Ramos (cell line): ENCODE results near the gene EDA.

ENCODE experiments used
- in situ Hi-C: fragments of 300-500 bp; cut with MboI; formaldehyde crosslinking; loops from one replicate; pipeline ENCODE4 v1.14.3; 2022; ENCODE audit warnings: low sequenced_read_pairs; ENCODE audit not compliant: unreplicated experiment

EDA gene

GRCh38 chrX:69615779-69616456 lies at the start of gene EDA:
Gene EDA, plus strand, starts transcription at chrX:69616113.
- in situ Hi-C loops: no loop called here

GRCh38 chrX:69568828-69569227 lies 47.1 kb upstream of the EDA start:
- in situ Hi-C loops: no loop called here

GRCh38 chrX:69597399-69597798 lies 18.5 kb upstream of the EDA start:
- in situ Hi-C loops: no loop called here

GRCh38 chrX:69600182-69600581 lies 15.7 kb upstream of the EDA start:
- in situ Hi-C loops: no loop called here

- in situ Hi-C loops: no loop called here
Measured at GRCh38 chrX:69603566-69604194, 12.2 kb upstream of the EDA start.

- in situ Hi-C loops: no loop called here
Measured at GRCh38 chrX:69605521-69605920, 10.4 kb upstream of the EDA start.

- in situ Hi-C loops: no loop called here
Measured at GRCh38 chrX:69607616-69608015, 8.3 kb upstream of the EDA start.

- in situ Hi-C loops: no loop called here
Measured at GRCh38 chrX:69613946-69614345, 2.0 kb upstream of the EDA start.

GRCh38 chrX:69614886-69615285 lies 1.0 kb upstream of the EDA start:
- in situ Hi-C loops: no loop called here

GRCh38 chrX:69615342-69615741 lies 571 bp upstream of the EDA start:
- in situ Hi-C loops: no loop called here

- in situ Hi-C loops: no loop called here
Measured at GRCh38 chrX:69616457-69617203, 717 bp downstream of the EDA start.

- in situ Hi-C loops: no loop called here
Measured at GRCh38 chrX:69618803-69619202, 2.9 kb downstream of the EDA start.

GRCh38 chrX:69626129-69626528 lies 10.2 kb downstream of the EDA start:
- in situ Hi-C loops: no loop called here

GRCh38 chrX:69627744-69628143 lies 11.8 kb downstream of the EDA start:
- in situ Hi-C loops: no loop called here

- in situ Hi-C loops: no loop called here
Measured at GRCh38 chrX:69630147-69630546, 14.2 kb downstream of the EDA start.

- in situ Hi-C loops: no loop called here
Measured at GRCh38 chrX:69664693-69665092, 48.8 kb downstream of the EDA start.

GRCh38 chrX:69670001-69670555 lies 54.2 kb downstream of the EDA start:
- in situ Hi-C loops: no loop called here

GRCh38 chrX:69674891-69675290 lies 59.0 kb downstream of the EDA start:
- in situ Hi-C loops: no loop called here

- in situ Hi-C loops: no loop called here
Measured at GRCh38 chrX:69705818-69706217, 89.9 kb downstream of the EDA start.

- in situ Hi-C loops: no loop called here
Measured at GRCh38 chrX:69718102-69718501, 102.2 kb downstream of the EDA start.

GRCh38 chrX:69724307-69724706 lies 108.4 kb downstream of the EDA start:
- in situ Hi-C loops: no loop called here
